Right renal pelvis (tissue), 4 donors: Measurements from ENCODE around the gene AKAP13. TPM values are rescaled to one million over a fixed set of nuclear protein-coding genes. Genes with fewer than 3 reads are reported as not detected.

Source experiments
- DNase-seq, 4 donors: peaks; one replicate each; pipeline ENCODE4 v3.0.0-alpha.2; 2013; ENCODE audit warnings: low read depth in 4 of 4, low spot score in 3 of 4, missing footprints in 1 of 4
- polyA plus RNA-seq, 4 donors: library from polyadenylated mRNA; unstranded; fragments of 120-200 nt; gene quantifications; one replicate each; pipeline ENCODE4 v1.2.1, GENCODE V29; 2013; ENCODE audit not compliant: insufficient read length in 4 of 4

AKAP13 gene
- polyA plus RNA-seq, 4 donors, result 78.8 to 89.4 (median 83.8) TPM

GRCh38 chr15:85493260-85493659, 112.9 kb downstream of the AKAP13 start:
- no peak for DNase-seq

GRCh38 chr15:85494048-85494777, 113.8 kb downstream of the AKAP13 start:
- peak in 2 of 4 donors; percentile 18 to 52 for DNase-seq

DNA sequence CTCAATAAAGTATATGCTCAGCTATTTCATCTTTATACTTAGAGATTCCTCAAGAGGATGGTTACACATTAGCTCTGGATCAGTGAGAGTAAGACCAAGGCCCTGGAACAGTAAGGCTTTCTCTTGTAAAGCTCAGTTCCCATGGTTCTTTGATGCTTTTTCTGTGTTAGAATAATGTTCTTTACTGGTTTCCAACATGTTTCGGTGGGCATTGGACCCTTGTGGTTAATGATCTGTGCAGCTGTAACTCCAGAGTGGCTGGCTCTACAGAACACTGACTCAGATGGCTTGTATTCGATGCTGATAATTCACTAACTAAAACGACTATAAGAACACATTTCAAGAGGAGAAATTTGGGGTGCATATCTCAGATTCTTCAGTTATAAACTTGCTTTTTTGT, 114.7 kb downstream of the AKAP13 start:
- DNase-seq, result no peak

DNA sequence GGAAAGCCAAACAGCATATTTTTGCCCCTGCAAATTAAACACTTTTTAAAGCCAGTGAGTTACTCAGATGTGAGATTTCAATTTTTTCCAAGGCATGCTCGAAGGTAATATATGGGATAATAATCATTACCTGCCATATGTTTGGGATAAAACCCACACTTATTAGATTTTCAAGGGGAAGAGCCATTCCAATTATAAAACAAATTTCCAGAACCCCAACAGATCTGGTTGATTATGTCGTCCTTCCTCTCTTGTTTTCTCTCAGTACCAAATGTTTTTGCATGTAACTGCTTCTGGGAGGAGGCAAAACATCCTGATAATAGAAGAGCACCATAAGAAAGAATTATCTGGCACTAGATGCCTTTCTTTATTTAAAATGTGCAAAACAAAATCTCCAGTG, 115.1 kb downstream of the AKAP13 start:
- DNase-seq, result no peak

GRCh38 chr15:85496151-85496550, 115.7 kb downstream of the AKAP13 start:
- DNase-seq, result no peak

- DNase-seq, result no peak
Observed at GRCh38 chr15:85496551-85497171, 116.3 kb downstream of the AKAP13 start.

DNA sequence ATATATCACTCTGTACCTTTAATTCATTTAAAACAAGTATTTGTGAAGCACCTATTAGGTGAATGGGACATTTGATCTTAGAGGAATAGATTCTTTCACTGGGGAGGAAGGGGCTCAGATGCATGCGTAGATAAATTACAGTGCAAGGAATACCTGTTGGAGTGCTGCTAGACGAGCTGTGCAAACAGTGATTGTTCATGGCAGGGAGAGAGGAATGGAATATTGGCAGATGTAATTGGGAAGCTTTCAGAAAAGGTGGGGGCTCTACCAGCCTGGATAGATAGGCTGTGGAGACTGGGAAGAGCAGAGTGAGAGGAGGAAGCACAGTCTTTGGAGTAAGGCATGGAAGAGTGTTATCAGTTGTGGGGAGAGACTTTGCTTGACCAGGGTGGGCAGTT, 116.8 kb downstream of the AKAP13 start:
- DNase-seq, result no peak

DNA sequence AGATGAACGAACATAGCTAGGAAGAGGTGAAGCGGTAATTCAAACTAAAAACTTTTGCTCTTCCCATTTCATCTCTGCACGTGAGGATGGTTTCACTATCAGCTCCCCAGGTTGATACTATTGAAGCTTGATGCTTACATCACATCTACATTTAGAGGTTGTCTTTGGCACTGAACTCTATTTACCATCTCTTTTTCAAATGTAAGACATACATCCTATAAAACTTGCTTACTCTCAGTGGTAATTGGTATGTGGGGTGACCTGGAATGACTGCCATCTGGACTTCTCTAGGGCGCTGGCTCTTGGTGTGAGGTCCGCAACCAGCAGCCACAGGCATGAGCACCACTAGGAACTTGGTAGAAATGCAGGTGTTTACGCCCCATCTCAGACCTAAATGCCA, 118.1 kb downstream of the AKAP13 start:
- no peak for DNase-seq

GRCh38 chr15:85499371-85499887, 119.0 kb downstream of the AKAP13 start:
- no peak for DNase-seq

- no peak for DNase-seq
Observed at GRCh38 chr15:85500060-85500708, 119.8 kb downstream of the AKAP13 start.

GRCh38 chr15:85500729-85501128, 120.3 kb downstream of the AKAP13 start:
- no peak for DNase-seq

DNA sequence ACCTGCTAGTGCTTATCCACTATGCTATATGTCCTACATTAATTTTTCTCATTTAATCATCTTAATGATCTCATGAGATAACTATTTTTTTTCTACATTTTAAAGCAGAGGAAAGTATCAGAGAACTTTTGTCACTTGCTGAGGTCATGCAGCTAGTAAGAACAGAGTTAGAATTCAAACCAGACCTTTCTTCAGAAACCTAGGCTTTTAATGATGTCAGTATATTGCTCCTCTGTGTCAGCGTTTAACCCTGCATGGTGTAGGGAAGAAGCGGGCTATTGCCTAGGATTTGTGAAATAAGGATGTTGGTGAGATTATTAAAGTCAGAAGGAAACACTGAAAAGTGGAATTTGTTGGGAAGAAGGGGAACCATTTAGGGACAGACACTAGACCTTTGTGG, 121.2 kb downstream of the AKAP13 start:
- DNase-seq, result no peak

DNA sequence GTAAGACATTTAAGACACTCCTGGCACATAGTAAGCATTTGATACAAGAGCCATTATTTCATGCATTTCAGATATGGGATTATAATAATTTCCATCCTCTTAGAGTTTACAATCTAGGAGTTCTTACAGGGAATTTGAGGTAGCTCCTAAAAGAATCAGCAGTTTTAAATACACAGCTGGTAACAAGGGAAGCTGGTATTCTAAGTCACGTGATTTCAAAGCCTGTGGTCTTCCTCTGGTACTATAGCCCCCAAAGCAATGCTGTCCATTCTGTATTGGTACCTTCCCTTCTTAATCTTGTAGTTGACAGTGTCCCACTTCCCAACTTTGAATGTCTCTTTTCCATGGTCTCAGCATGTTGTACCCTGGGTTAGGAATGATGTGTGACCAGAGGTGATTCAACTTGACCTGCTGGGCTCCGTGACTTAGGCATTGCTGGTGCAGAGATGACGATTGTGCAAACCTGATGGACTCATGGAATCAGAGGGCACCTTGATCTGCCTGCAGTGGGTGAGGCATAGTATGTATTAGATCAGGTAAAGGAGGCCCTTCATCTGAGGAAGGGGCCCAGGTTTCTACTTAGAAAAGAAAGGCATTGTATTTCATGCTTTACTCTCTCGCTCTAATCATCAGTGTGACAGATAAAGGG, 122.9 kb downstream of the AKAP13 start:
- DNase-seq, result no peak

DNA sequence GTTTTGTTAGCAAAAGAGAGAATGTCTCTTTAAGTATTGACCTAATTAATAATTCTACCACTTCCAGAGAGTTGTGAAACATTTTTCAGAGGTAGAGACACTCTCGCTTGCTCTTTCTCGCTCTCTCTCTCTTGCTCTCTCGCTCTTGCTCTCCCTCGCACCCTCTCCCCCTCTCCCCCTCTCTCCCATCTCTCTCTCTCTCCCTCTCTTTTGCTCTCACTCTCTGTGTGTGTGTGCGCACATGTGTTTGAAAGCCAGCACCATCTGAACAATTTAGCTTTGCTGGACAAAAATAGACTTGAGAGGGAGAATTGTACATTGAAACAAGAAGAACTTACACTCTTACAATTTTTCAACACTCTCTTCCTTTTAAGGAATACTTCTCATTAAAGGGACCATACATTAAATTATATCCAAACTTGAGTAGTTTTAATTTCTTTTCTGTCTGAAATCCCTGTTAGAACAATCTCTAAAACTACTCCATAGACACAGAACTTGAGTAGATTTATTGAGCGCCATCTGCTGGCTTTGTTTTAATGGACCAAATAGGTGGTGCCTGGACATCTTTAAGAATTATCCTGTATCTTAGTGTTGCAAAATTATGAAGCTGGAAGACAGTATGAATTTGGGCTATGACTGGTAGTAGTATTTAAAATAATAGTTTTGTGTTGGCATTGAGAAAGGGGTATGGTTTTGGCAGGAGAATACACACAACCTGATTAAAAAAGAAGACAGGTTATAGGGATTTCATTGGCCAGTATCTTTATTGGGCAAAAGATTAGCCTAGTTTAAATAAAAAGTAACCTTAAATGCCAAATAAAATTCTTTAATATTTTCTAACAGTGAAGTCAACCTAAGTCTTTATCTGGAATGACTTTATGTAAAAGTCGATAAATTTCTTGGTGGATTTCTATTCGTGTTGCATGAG, 124.6 kb downstream of the AKAP13 start:
- DNase-seq, result peak in 2 of 4 donors; percentile 46 to 61

DNA sequence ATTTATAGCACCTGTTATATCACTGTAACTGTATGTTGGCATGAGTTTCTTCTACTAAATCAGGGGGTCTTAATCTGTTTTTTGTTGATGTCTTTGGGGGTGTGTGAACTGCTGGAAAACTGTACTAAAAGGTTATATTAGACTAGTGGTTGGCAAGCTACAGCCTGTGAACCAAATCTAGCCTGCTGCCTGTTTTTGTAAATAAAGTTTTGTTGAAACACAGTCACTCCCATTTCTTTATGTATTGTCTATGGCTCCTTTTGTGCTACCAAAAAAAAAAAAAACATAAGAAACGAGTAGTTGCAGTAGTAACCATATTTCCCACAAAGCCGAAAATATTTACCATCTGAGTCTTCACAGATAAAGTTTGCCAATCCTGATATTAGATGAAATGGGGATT, 126.7 kb downstream of the AKAP13 start:
- no peak for DNase-seq

- no peak for DNase-seq
Observed at GRCh38 chr15:85509973-85510372, 129.6 kb downstream of the AKAP13 start.

DNA sequence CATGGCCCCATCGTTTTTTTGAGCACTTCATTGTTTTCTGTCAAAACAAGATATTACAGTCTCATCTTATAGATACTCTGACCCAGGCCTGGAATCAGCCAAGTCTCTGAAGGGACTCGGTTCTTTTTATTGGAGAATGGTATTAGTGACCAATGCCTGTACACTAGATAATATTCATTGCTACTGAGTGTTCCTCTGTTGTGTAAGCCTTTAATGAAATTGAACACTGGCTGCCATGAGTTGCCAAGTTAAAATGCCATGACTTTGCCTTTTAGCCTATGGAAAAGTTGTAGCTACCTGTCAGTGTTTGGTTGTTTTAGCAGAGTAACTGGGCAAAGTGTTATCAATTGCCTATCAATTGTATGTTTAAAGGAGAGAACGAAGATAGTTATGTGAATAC, 134.0 kb downstream of the AKAP13 start:
- DNase-seq, result no peak

- no peak for DNase-seq
Observed at GRCh38 chr15:85515212-85515611, 134.8 kb downstream of the AKAP13 start.

DNA sequence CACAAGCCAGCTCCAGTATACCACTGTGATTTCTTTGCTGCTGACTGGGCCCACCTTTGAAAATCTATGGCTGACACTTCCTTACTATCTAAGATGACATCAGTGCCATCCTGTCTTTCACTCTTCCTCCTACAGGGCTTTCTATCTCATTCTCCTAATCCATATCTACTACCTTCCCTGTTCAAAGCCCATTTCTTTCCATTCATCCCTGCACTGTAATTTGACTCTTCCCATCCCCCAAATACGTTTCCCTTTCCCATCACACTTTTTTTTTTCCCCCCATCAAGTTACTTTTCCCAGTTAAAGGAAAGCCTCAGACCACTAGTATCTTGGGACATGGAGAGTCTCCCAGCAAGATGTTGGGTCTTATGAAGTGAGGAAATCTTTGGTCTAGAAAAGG, 136.7 kb downstream of the AKAP13 start:
- no peak for DNase-seq
